ENCODE measurements around the gene ST7.
A peak's percentile ranks its signal among the peaks of the same experiment; 100 is the strongest.
"Not testable (repeated sequence)": the region's sequence is repeated elsewhere in the genome, so short reads cannot be mapped to it uniquely, and the experiment has no call there.

Gene ST7

GRCh38 chr7:117101026-117101425 lies 147.7 kb downstream of the ST7 start:
- no peak for DNase-seq

GRCh38 chr7:117110480-117111315 lies 157.4 kb downstream of the ST7 start:
- DNase-seq = peak; percentile 47

GRCh38 chr7:117111535-117111934 lies 158.2 kb downstream of the ST7 start:
- DNase-seq = no peak

- DNase-seq = no peak
These were observed 159.3 kb downstream of the ST7 start for GRCh38 chr7:117112640-117113039.

- DNase-seq = peak; percentile 38
These were observed 160.6 kb downstream of the ST7 start for GRCh38 chr7:117113871-117114270.

GRCh38 chr7:117114272-117114671 lies 161.0 kb downstream of the ST7 start:
- peak; percentile 44 for DNase-seq

GRCh38 chr7:117116211-117116610 lies 162.9 kb downstream of the ST7 start:
- DNase-seq = no peak

- DNase-seq = no peak
These were observed 163.9 kb downstream of the ST7 start for GRCh38 chr7:117117172-117117571.

GRCh38 chr7:117118579-117119180 lies 165.4 kb downstream of the ST7 start:
- DNase-seq = no peak

- peak; percentile 92 for DNase-seq
These were observed 166.1 kb downstream of the ST7 start for GRCh38 chr7:117119192-117119924.

- DNase-seq = not testable (repeated sequence)
These were observed 167.0 kb downstream of the ST7 start for GRCh38 chr7:117120321-117120720.

- not testable (repeated sequence) for DNase-seq
These were observed 168.7 kb downstream of the ST7 start for GRCh38 chr7:117122036-117122435.

GRCh38 chr7:117122536-117122935 lies 169.2 kb downstream of the ST7 start:
- DNase-seq = no peak

GRCh38 chr7:117123311-117123926 lies 170.1 kb downstream of the ST7 start:
- DNase-seq = no peak

- peak; percentile 72 for DNase-seq
These were observed 171.4 kb downstream of the ST7 start for GRCh38 chr7:117124591-117125220.

- DNase-seq = no peak
These were observed 173.4 kb downstream of the ST7 start for GRCh38 chr7:117126676-117127075.

GRCh38 chr7:117127585-117128168 lies 174.4 kb downstream of the ST7 start:
- DNase-seq = peak; percentile 86

GRCh38 chr7:117129521-117129955 lies 176.2 kb downstream of the ST7 start:
- DNase-seq = no peak

- no peak for DNase-seq
These were observed 177.0 kb downstream of the ST7 start for GRCh38 chr7:117130262-117130661.

GRCh38 chr7:117132321-117133120 lies 179.2 kb downstream of the ST7 start:
- no peak for DNase-seq

- DNase-seq = no peak
These were observed 179.8 kb downstream of the ST7 start for GRCh38 chr7:117133125-117133524.

Data from eye (tissue), 1 donor.